C4-2B (cell line): ENCODE results near the gene RC3H2.

Source experiments
- H3K27ac ChIP-seq: fragments of 450-650 bp; 2 replicates; pipeline ENCODE4 v1.5.1; 2017
- CTCF ChIP-seq: fragments of 450-650 bp; conservative IDR thresholded peaks from 2 replicates; pipeline ENCODE4 v1.5.1; 2017; ENCODE audit warnings: mild to moderate bottlenecking
- ZFX ChIP-seq: fragments of 450-650 bp; IDR thresholded peaks from 2 replicates; pipeline ENCODE4 v1.6.1; 2017

RC3H2 gene

GRCh38 chr9:122931226-122932121, 26.3 kb upstream of the RC3H2 start, which contains the start of gene ZBTB26:
Gene ZBTB26 (minus strand): TSS chr9:122931512. CDS start chr9:122919934, 11,578 bp downstream.
- TF ChIP-seq CTCF (no peak), ZFX (peak; percentile 87)
- peak within 1 kb of the TSS; percentile 88 for H3K27ac ChIP-seq

- H3K27ac ChIP-seq: peak overlapping the region; percentile 88
- TF ChIP-seq ZFX (no peak), CTCF (no peak; the same call in 1 of the 2 replicates)
Measured at GRCh38 chr9:122930541-122931225, 25.5 kb upstream of the RC3H2 start.

- H3K27ac ChIP-seq: no peak overlapping the region
- TF ChIP-seq ZFX (no peak), CTCF (no peak)
Measured at GRCh38 chr9:122929796-122930354, 24.7 kb upstream of the RC3H2 start.

GRCh38 chr9:122923947-122924346, 18.8 kb upstream of the RC3H2 start:
- no peak for TF ChIP-seq CTCF
- TF ChIP-seq ZFX: no peak

GRCh38 chr9:122922713-122923112, 17.6 kb upstream of the RC3H2 start:
- H3K27ac ChIP-seq: no peak overlapping the region
- no peak for TF ChIP-seq CTCF
- no peak for TF ChIP-seq ZFX

More at GRCh38 chr9:122923947-122924346, 18.8 kb upstream of the RC3H2 start:
- H3K27ac ChIP-seq: no peak overlapping the region

- H3K27ac ChIP-seq: no peak overlapping the region
- TF ChIP-seq CTCF (no peak), ZFX (no peak)
Measured at GRCh38 chr9:122918310-122918709, 13.2 kb upstream of the RC3H2 start.
